Neural progenitor cell (in vitro differentiated cells): ENCODE results near the gene CAPN11. TPM values are rescaled to one million over a fixed set of nuclear protein-coding genes. Genes with fewer than 3 reads are reported as not detected.
A peak's percentile ranks its signal among the peaks of the same experiment; 100 is the strongest.

Experiments used
- DNase-seq: peaks from one replicate; pipeline ENCODE4 v3.0.0-alpha.2; 2016; ENCODE audit warnings: low spot score
- H2AFZ ChIP-seq: fragments of 200-600 bp; sonication (generic); replicated peaks from 2 replicates; pipeline ENCODE4 v1.6.1; 2016; ENCODE audit warnings: antibody characterized with exemption
- H3F3A ChIP-seq: fragments of 200-600 bp; sonication (generic); 2 replicates; pipeline ENCODE4 v1.6.1; 2016; ENCODE audit warnings: antibody characterized with exemption, low read depth
- H3K27ac ChIP-seq: fragments of 200-600 bp; sonication (generic); 2 replicates; pipeline ENCODE4 v1.5.1; 2016; ENCODE audit warnings: mild to moderate bottlenecking
- H3K27me3 ChIP-seq: fragments of 200-600 bp; sonication (generic); 2 replicates; pipeline ENCODE4 v1.6.1; 2016; ENCODE audit warnings: mild to moderate bottlenecking, moderate library complexity
- H3K36me3 ChIP-seq: fragments of 200-600 bp; sonication (generic); 2 replicates; pipeline ENCODE4 v1.5.1; 2016
- H3K4me1 ChIP-seq: fragments of 200-600 bp; sonication (generic); 2 replicates; pipeline ENCODE4 v1.6.1; 2016; ENCODE audit warnings: mixed run types
- H3K4me2 ChIP-seq: fragments of 200-600 bp; sonication (generic); 2 replicates; pipeline ENCODE4 v1.6.1; 2016
- H3K4me3 ChIP-seq: fragments of 200-600 bp; sonication (generic); 2 replicates; pipeline ENCODE4 v1.5.1; 2016
- H3K79me2 ChIP-seq: fragments of 200-600 bp; sonication (generic); 2 replicates; pipeline ENCODE4 v1.6.1; 2016; ENCODE audit warnings: low read depth
- H3K9ac ChIP-seq: fragments of 200-600 bp; sonication (generic); 2 replicates; pipeline ENCODE4 v1.6.1; 2016
- H3K9me3 ChIP-seq: fragments of 200-600 bp; sonication (generic); 2 replicates; pipeline ENCODE4 v1.5.1; 2016; ENCODE audit warnings: low read depth
- H4K20me1 ChIP-seq: fragments of 200-600 bp; sonication (generic); 2 replicates; pipeline ENCODE4 v1.6.1; 2016; ENCODE audit warnings: low read depth
- H3K27ac Mint-ChIP-seq: 3 replicates; pipeline ENCODE4 v1.8.0; 2021; ENCODE audit warnings: mixed read lengths
- H3K27me3 Mint-ChIP-seq: 2 replicates; pipeline ENCODE4 v1.8.0; 2022; ENCODE audit warnings: low read depth, mild to moderate bottlenecking, inconsistent platforms, moderate library complexity, mixed read lengths; ENCODE audit not compliant: insufficient read depth
- H3K36me3 Mint-ChIP-seq: 3 replicates; pipeline ENCODE4 v1.8.0; 2021; ENCODE audit warnings: mixed read lengths
- H3K4me1 Mint-ChIP-seq: 3 replicates; pipeline ENCODE4 v1.8.0; 2021; ENCODE audit warnings: mixed read lengths
- H3K4me3 Mint-ChIP-seq: 3 replicates; pipeline ENCODE4 v1.8.0; 2021; ENCODE audit warnings: mild to moderate bottlenecking, moderate library complexity, mixed read lengths
- H3K9me3 Mint-ChIP-seq: 3 replicates; pipeline ENCODE4 v1.8.0; 2020; ENCODE audit warnings: mixed read lengths
- EZH2 ChIP-seq: fragments of 200-600 bp; sonication (generic); IDR thresholded peaks from 2 replicates; pipeline ENCODE4 v1.6.1; 2017; ENCODE audit warnings: antibody characterized with exemption, mild to moderate bottlenecking, moderate library complexity
- EZH2phosphoT487 ChIP-seq: fragments of 200-600 bp; sonication (generic); IDR thresholded peaks from 2 replicates; pipeline ENCODE4 v1.6.1; 2017; ENCODE audit warnings: antibody characterized with exemption
- total RNA-seq: library from RNA; depleted of rRNA; stranded (reverse); fragments of >200 nt; gene quantifications from 2 replicates; pipeline ENCODE4 v1.2.3, GENCODE V29; 2015; ENCODE audit warnings: low replicate concordance
- TF ChIP-seq, protein P1 (sequence below): fragments of 200-600 bp; sonication (generic); IDR thresholded peaks from 2 replicates; pipeline ENCODE4 v1.5.1; 2017; ENCODE audit warnings: antibody characterized with exemption, mild to moderate bottlenecking

Gene CAPN11
- total RNA-seq, 1 donor from 2014 or later, result 0.49 TPM

DNA sequence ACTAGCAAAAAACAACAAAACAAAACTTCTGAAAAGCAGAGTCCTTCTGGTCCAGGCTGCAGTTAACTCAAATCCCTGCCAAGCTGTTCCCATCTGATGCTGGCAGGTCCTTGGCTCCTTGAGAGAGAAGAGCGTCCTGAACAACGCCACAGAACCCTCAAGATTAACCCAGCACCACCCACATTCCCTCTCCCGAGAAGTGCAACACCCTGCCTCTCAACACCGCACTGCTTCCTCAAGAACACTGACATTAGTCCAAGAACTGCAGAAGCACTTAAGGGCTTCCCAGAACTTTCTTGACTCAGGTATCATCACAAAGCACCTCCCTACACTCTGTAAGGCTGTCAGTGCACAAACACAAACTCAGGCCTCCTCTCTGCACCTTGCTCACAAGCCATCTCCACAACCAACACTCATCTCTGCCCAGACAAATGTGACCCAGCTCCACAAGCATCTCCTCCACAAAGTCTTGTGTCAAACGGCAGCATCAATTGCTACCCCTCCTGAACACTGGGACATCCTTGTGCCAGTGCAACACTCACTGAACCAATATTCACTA lies 38.8 kb upstream of the CAPN11 start:
- peaks cover 10% of the 10 kb centered on the region for H3F3A ChIP-seq
- no peak overlapping the region for H3K27ac Mint-ChIP-seq
- peaks cover 99% of the 10 kb centered on the region for H4K20me1 ChIP-seq
- H3K4me3 Mint-ChIP-seq, result no peak overlapping the region
- no peak for TF ChIP-seq EZH2
- TF ChIP-seq EZH2phosphoT487, result no peak
- TF ChIP-seq, protein P1, sequence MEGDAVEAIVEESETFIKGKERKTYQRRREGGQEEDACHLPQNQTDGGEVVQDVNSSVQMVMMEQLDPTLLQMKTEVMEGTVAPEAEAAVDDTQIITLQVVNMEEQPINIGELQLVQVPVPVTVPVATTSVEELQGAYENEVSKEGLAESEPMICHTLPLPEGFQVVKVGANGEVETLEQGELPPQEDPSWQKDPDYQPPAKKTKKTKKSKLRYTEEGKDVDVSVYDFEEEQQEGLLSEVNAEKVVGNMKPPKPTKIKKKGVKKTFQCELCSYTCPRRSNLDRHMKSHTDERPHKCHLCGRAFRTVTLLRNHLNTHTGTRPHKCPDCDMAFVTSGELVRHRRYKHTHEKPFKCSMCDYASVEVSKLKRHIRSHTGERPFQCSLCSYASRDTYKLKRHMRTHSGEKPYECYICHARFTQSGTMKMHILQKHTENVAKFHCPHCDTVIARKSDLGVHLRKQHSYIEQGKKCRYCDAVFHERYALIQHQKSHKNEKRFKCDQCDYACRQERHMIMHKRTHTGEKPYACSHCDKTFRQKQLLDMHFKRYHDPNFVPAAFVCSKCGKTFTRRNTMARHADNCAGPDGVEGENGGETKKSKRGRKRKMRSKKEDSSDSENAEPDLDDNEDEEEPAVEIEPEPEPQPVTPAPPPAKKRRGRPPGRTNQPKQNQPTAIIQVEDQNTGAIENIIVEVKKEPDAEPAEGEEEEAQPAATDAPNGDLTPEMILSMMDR, result no peak
- no peaks in the 10 kb centered on the region for H3K27me3 Mint-ChIP-seq
- DNase-seq, result no peak
- H3K4me2 ChIP-seq, result no peak overlapping the region
- peaks cover 14% of the 10 kb centered on the region for H3K36me3 Mint-ChIP-seq
- peaks cover 44% of the 10 kb centered on the region for H3K4me1 ChIP-seq
- no peaks in the 10 kb centered on the region for H3K27me3 ChIP-seq
- H3K9ac ChIP-seq, result no peak overlapping the region
- H3K27ac ChIP-seq, result no peak overlapping the region
- H3K9me3 Mint-ChIP-seq, result no peaks in the 10 kb centered on the region
- H3K9me3 ChIP-seq, result no peaks in the 10 kb centered on the region
- peaks cover 100% of the 10 kb centered on the region for H3K79me2 ChIP-seq
- H3K4me3 ChIP-seq, result no peak overlapping the region
- H3K4me1 Mint-ChIP-seq, result peaks cover 37% of the 10 kb centered on the region
- H2AFZ ChIP-seq, result no peak overlapping the region
- H3K36me3 ChIP-seq, result no peaks in the 10 kb centered on the region

DNA sequence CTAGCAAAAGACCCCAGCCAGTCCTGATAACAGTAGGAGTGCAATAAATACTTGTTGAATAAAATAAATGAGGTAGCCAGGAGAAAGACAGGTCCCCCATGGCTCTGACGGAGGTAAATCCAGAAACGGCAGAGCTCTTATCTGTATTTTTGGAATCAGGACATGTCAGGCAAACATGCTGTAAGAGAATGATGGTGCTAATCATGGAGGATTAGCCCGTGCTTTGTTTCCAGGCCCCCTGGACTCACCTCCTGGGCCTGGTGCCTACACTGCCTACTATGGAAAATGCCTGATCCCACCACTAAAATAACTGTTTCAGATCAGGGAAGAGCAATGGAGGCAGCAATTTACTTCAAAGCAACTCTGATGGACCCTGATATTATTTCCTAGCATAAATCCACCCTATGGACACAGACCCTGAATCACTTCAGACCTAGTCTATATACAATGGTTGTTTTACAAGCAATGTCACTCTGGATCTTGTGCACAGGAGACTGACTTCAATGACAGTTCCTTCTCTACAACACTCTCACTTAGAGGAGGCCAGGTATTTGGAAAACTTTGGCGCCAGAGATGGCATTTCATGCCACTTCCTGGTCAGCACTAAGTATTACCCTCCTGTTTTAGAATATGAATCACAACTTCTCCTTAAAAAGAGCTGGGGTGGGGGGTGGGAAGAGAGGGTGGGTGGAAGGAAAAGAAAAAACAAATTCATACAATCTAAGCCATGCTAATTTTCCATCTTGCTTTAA lies 37.8 kb upstream of the CAPN11 start:
- Histone ChIP-seq H2AFZ (no peak overlapping the region), H3K4me1 (peaks cover 54% of the 10 kb centered on the region), H3K9ac (no peak overlapping the region), H3F3A (peaks cover 10% of the 10 kb centered on the region), H3K4me2 (peak overlapping the region; percentile 56), H3K79me2 (peaks cover 100% of the 10 kb centered on the region), H3K27ac (no peak overlapping the region), H4K20me1 (peaks cover 100% of the 10 kb centered on the region), H3K9me3 (no peaks in the 10 kb centered on the region), H3K36me3 (no peaks in the 10 kb centered on the region), H3K27me3 (no peaks in the 10 kb centered on the region), H3K4me3 (no peak overlapping the region)
- no peaks in the 10 kb centered on the region for H3K9me3 Mint-ChIP-seq
- peak; percentile 46 for DNase-seq
- TF ChIP-seq, protein P1, result no peak
- TF ChIP-seq EZH2, result no peak
- no peak overlapping the region for H3K4me3 Mint-ChIP-seq
- peaks cover 10% of the 10 kb centered on the region for H3K36me3 Mint-ChIP-seq
- peak overlapping the region; percentile 81 for H3K27ac Mint-ChIP-seq
- H3K4me1 Mint-ChIP-seq, result peaks cover 46% of the 10 kb centered on the region
- H3K27me3 Mint-ChIP-seq, result no peaks in the 10 kb centered on the region

DNA sequence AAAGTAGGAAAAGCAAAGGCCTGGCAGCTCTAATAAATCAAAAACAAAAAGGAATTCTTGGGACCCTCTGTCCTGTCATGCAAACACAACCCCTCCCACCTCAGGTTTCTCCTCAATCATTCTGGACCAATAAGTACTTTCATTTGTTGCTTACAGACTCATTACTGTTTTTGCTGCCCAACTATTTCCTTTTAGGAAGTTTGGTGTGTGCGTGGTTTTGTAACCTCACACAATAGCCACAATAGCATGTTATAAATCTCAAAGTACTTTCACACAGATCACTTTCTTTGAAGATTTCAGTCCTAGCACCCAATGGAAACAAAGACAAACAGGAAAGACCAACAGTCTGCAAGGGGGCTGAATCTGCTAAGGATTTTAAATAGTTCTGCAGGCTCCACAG lies 35.8 kb upstream of the CAPN11 start:
- H3K4me1 ChIP-seq, result peaks cover 61% of the 10 kb centered on the region
- H3K79me2 ChIP-seq, result peaks cover 94% of the 10 kb centered on the region
- Mint-ChIP-seq H3K27me3 (peaks cover 5% of the 10 kb centered on the region), H3K4me3 (peak overlapping the region; percentile 9), H3K36me3 (peaks cover 10% of the 10 kb centered on the region), H3K4me1 (peaks cover 55% of the 10 kb centered on the region), H3K9me3 (no peaks in the 10 kb centered on the region), H3K27ac (no peak overlapping the region)
- DNase-seq, result no peak
- H2AFZ ChIP-seq, result no peak overlapping the region
- peaks cover 91% of the 10 kb centered on the region for H4K20me1 ChIP-seq
- TF ChIP-seq, protein P1, result no peak
- TF ChIP-seq EZH2phosphoT487 (no peak), EZH2 (no peak)
- H3K27me3 ChIP-seq, result no peaks in the 10 kb centered on the region
- H3K4me3 ChIP-seq, result no peak overlapping the region
- H3F3A ChIP-seq, result peaks cover 15% of the 10 kb centered on the region
- H3K9me3 ChIP-seq, result no peaks in the 10 kb centered on the region
- H3K27ac ChIP-seq, result peak overlapping the region; percentile 34
- peak overlapping the region; percentile 58 for H3K4me2 ChIP-seq
- H3K9ac ChIP-seq, result no peak overlapping the region
- no peaks in the 10 kb centered on the region for H3K36me3 ChIP-seq
